Fibroblast of lung (primary cell): ENCODE data around the gene PLA2G2C. TPM values are rescaled to one million over a fixed set of nuclear protein-coding genes. Genes with fewer than 3 reads are reported as not detected.

Experiments used
- DNase-seq, 2 donors: peaks; one replicate each; pipeline versions ENCODE4 v3.0.0 to v3.0.0-alpha.2; 2010; ENCODE audit warnings: low read depth in 2 of 2
- H2AFZ ChIP-seq: 2 replicates; pipeline ENCODE4 v1.5.1; 2012; ENCODE audit warnings: low read length, control low read depth, inconsistent platforms
- H3K27ac ChIP-seq: 2 replicates; pipeline ENCODE4 v1.5.1; 2011; ENCODE audit warnings: low read length, control low read depth; ENCODE audit not compliant: insufficient read depth
- H3K27me3 ChIP-seq: 2 replicates; pipeline ENCODE4 v1.5.1; 2011; ENCODE audit warnings: mild to moderate bottlenecking, low read length; ENCODE audit not compliant: control insufficient read depth, insufficient read depth
- H3K36me3 ChIP-seq: 2 replicates; pipeline ENCODE4 v1.5.1; 2011; ENCODE audit warnings: low read length; ENCODE audit not compliant: control insufficient read depth, insufficient read depth
- H3K4me1 ChIP-seq: 2 replicates; pipeline ENCODE4 v1.5.1; 2011; ENCODE audit warnings: low read length; ENCODE audit not compliant: control insufficient read depth, insufficient read depth; ENCODE audit errors: extremely low read depth
- H3K4me2 ChIP-seq: 2 replicates; pipeline ENCODE4 v1.5.1; 2011; ENCODE audit warnings: low read length, control low read depth; ENCODE audit not compliant: insufficient read depth; ENCODE audit errors: extremely low read depth
- H3K4me3 ChIP-seq, 4 experiments: fragments of 200-600 bp in 1 of 4; sonication (generic) in 1 of 4; replicated peaks in 1 of 4; 2 replicates each; pipeline ENCODE4 v1.5.1; 2011 to 2016; ENCODE audit warnings: low read length in 4 of 4, low read depth in 3 of 4, mild to moderate bottlenecking in 3 of 4, control low read depth in 2 of 4, inconsistent platforms in 1 of 4, mixed read lengths in 1 of 4; ENCODE audit not compliant: insufficient read depth in 1 of 4; ENCODE audit errors: control extremely low read depth in 1 of 4
- H3K79me2 ChIP-seq: 2 replicates; pipeline ENCODE4 v1.5.1; 2012; ENCODE audit warnings: mild to moderate bottlenecking, low read length, inconsistent platforms; ENCODE audit not compliant: control insufficient read depth, insufficient read depth
- H3K9ac ChIP-seq: 2 replicates; pipeline ENCODE4 v1.5.1; 2011; ENCODE audit warnings: mild to moderate bottlenecking, low read length, control low read depth; ENCODE audit not compliant: insufficient read depth
- H3K9me3 ChIP-seq: 2 replicates; pipeline ENCODE4 v1.5.1; 2012; ENCODE audit warnings: low read depth, low read length; ENCODE audit not compliant: control insufficient read depth, insufficient read depth
- H4K20me1 ChIP-seq: 2 replicates; pipeline ENCODE4 v1.5.1; 2011; ENCODE audit warnings: low read length; ENCODE audit not compliant: control insufficient read depth, insufficient read depth; ENCODE audit errors: extremely low read depth
- CTCF ChIP-seq, 2 donors: IDR thresholded peaks in 1 of 2; conservative IDR thresholded peaks in 1 of 2; 1 replicate in 1 of 2; 2 replicates in 1 of 2; pipeline ENCODE4 v1.5.1; 2011 to 2012; ENCODE audit warnings: low read length in 2 of 2, control low read depth in 1 of 2, inconsistent platforms in 1 of 2, low read depth in 1 of 2, mild to moderate bottlenecking in 1 of 2
- EZH2 ChIP-seq: IDR thresholded peaks from 2 replicates; pipeline ENCODE4 v1.5.1; 2012; ENCODE audit warnings: low read length, control low read depth, mild to moderate bottlenecking; ENCODE audit errors: missing control alignments
- polyA plus RNA-seq, 2 donors: library from polyadenylated mRNA; depleted of rRNA in 1 of 2; stranded (reverse) in 1 of 2; unstranded in 1 of 2; fragments of >200 nt; gene quantifications; 2 replicates each; pipeline ENCODE4 v1.2.1, GENCODE V29; 2011 to 2012; ENCODE audit warnings: missing spikeins in 1 of 2
- total RNA-seq: library from RNA; depleted of rRNA; stranded (reverse); fragments of >200 nt; gene quantifications from 2 replicates; pipeline ENCODE4 v1.2.1, GENCODE V29; 2014

The PLA2G2C gene
- total and polyA plus RNA-seq, 2 donors (not counting 1 experiment from before 2014, with no cell fraction given), result not detected

GRCh38 chr1:20199840-20200239, 13.5 kb upstream of the PLA2G2C start:
- Histone ChIP-seq H4K20me1 (no peaks in the 10 kb centered on the region), H3K9me3 (no peaks in the 10 kb centered on the region), H3K4me3 (no peak overlapping the region), H3K4me2 (no peak overlapping the region), H3K27ac (no peak overlapping the region), H3K79me2 (no peaks in the 10 kb centered on the region), H2AFZ (no peak overlapping the region), H3K27me3 (peaks cover 11% of the 10 kb centered on the region), H3K36me3 (no peaks in the 10 kb centered on the region), H3K9ac (no peak overlapping the region), H3K4me1 (no peaks in the 10 kb centered on the region)
- no peak for TF ChIP-seq CTCF (conservative IDR thresholded peaks at IDR 0.05 in 1 of 2, IDR thresholded peaks at IDR 0.05 in 1 of 2; ENCODE audit: low read depth in 1 of 2, low read length in 2 of 2)
- TF ChIP-seq EZH2, result no peak
- DNase-seq, result no peak

- DNase-seq, result no peak
- Histone ChIP-seq H3K27me3 (peaks cover 11% of the 10 kb centered on the region), H3K9me3 (no peaks in the 10 kb centered on the region), H3K36me3 (no peaks in the 10 kb centered on the region), H3K79me2 (no peaks in the 10 kb centered on the region), H4K20me1 (no peaks in the 10 kb centered on the region), H3K4me2 (no peak overlapping the region), H2AFZ (no peak overlapping the region), H3K27ac (no peak overlapping the region), H3K9ac (no peak overlapping the region), H3K4me1 (no peaks in the 10 kb centered on the region), H3K4me3 (no peak overlapping the region)
- TF ChIP-seq EZH2, result no peak
- TF ChIP-seq CTCF (conservative IDR thresholded peaks at IDR 0.05 in 1 of 2, IDR thresholded peaks at IDR 0.05 in 1 of 2; ENCODE audit: low read depth in 1 of 2, low read length in 2 of 2), result no peak
These were observed 13.1 kb upstream of the PLA2G2C start for GRCh38 chr1:20199403-20199802.

- H3K9me3 ChIP-seq, result no peaks in the 10 kb centered on the region
- no peak overlapping the region for H3K9ac ChIP-seq
- H3K27ac ChIP-seq, result no peak overlapping the region
- H3K36me3 ChIP-seq, result no peaks in the 10 kb centered on the region
- DNase-seq, result no peak
- H4K20me1 ChIP-seq, result no peaks in the 10 kb centered on the region
- H3K4me1 ChIP-seq, result no peaks in the 10 kb centered on the region
- H3K79me2 ChIP-seq, result no peaks in the 10 kb centered on the region
- H3K4me3 ChIP-seq, result no peak overlapping the region
- no peak overlapping the region for H2AFZ ChIP-seq
- H3K4me2 ChIP-seq, result no peak overlapping the region
- H3K27me3 ChIP-seq, result peaks cover 14% of the 10 kb centered on the region
- TF ChIP-seq CTCF (conservative IDR thresholded peaks at IDR 0.05 in 1 of 2, IDR thresholded peaks at IDR 0.05 in 1 of 2; ENCODE audit: low read depth in 1 of 2, low read length in 2 of 2), result no peak
- no peak for TF ChIP-seq EZH2
These were observed 12.6 kb upstream of the PLA2G2C start for GRCh38 chr1:20198918-20199317.
